Inflammatory macrophage (primary cell): Measurements from ENCODE around the gene JHY.
"Not testable (repeated sequence)": the region's sequence is repeated elsewhere in the genome, so short reads cannot be mapped to it uniquely, and the experiment has no call there.

Experiments used
- DNase-seq, 2 donors: peaks; one replicate each; pipeline ENCODE4 v3.0.0-alpha.2; 2020 to 2022
- total RNA-seq, 18 experiments: gene quantifications; one replicate each; lab custom pipeline; 2026; ENCODE audit warnings: mixed read lengths in 6 of 18, inconsistent platforms in 2 of 18; lab: John Stamatoyannopoulos, UW

Gene JHY
- 2.4 to 11.8 (median 8.0) reads per million in 18 experiments for total RNA-seq

GRCh38 chr11:122882189-122882856 lies at the start of gene JHY:
TSS of gene JHY (plus strand) at chr11:122882759. CDS start at chr11:122885850, 3,091 bp downstream.
- peak; percentile 14 to 46 for DNase-seq

- peak in 1 of 2 donors; percentile 16 for DNase-seq
Measured at GRCh38 chr11:122833846-122834464, 48.6 kb upstream of the JHY start.

DNA sequence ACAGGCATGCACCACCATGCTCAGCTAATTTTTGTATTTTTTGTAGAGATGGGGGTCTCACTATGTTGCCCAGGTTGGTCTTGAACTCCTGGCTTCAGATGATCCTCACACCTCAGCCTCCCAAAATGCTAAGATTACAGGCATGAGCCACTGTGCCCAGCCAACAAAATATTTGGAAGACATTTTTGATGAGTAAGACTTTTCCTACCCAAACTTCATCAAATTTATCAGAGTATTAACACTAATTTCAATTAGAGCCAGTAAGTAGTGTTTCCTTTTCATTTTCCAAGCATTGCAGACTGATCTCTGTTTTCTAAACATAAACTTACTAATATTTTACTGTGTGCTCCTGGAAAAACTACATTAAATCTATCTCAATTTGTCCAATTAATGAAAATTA lies 45.6 kb upstream of the JHY start:
- no peak for DNase-seq

DNA sequence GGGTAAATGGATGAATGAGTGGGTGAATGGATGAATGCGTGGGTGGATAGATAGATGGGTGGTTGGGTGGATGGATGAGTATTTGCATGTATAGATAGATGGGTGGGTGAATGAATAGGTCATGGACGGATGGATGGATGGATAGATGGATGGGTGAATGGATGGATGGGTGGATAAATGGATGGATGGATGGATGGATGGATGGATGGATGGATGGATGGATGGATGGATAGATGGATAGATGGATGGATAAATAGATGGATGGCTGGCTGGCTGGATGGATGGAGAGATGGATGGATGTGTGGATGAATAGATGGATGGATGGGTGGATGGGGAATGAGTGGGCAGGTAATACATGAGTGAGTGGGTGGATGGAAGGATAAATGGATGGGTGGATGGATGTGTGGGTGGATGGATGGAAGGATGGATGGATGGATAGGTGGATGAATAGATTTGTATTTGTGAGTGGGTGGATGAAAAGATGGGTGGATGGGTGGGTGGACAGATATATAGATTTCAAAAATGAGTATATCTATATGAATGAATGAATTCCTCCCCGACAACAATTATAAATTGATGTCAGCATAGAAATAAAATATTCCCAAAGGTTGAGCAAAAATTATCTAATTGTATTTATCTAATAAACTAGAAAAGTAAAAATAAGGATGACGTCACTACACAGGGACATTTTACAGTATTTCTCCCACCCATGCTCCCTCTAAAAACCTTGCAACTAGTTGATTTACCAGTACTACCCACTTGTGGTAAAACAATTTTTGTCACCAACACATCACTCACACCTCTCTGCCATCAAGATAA lies 44.8 kb upstream of the JHY start:
- DNase-seq = no peak

DNA sequence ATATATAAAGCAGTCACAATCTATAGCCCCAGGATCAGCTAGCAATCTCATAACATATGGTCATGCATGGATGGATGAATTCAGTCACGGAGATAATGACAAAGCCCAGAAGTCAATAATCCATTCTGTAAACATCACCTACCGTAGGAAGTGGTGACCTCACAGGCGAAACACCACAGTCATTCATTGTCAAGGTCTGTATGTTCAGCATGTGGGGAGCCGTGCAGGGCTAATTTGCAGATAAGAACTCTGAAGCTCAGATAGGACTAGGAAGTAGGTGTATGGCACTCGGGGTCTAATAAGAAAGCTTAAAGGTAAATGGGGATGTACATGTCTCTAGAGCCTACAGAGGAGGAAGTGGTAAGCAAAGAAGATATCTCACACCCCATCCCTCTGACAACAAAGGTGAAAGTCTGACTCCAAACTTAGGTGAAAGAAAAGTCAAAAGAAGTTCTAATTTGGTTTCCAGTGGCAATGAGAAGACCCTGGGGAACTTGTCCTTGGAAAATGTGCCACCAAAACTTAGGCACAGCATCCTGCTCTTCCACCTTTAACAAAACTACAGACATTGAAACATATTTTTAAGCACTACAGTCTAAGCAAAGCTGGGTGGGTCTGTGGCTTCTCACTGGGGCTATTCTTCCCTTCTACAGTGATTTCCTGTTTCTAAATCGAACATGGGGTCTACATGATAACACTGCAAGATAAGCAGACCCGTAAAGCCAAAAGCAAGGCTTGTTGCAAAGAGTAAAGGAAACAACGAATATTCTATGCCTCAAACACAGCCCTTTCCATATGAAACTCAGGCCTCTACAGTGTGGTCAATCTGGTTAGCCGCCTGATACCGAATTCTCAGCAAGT lies 39.0 kb upstream of the JHY start:
- DNase-seq = no peak

DNA sequence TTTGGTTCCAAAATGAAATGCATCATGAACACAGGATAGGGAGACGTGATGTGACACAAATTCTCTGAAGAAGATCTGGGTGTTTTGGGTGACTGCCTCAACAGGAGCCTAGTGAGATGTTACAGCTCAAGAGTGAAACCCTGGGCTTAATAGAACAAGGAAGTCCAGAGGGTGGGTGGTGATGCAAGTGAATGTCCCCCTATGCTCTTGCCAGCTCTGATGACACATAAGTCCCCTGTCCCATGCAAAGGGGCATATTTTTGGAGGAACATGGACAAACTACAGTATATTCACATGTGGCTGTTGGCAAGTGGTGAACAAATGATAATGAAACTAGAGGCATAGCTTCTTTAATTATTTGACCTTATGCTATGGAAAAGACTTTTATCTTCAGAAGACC lies 35.1 kb upstream of the JHY start:
- DNase-seq = peak; percentile 71 to 76

GRCh38 chr11:122848186-122848585 lies 34.4 kb upstream of the JHY start:
- peak in 1 of 2 donors; percentile 49 for DNase-seq

DNA sequence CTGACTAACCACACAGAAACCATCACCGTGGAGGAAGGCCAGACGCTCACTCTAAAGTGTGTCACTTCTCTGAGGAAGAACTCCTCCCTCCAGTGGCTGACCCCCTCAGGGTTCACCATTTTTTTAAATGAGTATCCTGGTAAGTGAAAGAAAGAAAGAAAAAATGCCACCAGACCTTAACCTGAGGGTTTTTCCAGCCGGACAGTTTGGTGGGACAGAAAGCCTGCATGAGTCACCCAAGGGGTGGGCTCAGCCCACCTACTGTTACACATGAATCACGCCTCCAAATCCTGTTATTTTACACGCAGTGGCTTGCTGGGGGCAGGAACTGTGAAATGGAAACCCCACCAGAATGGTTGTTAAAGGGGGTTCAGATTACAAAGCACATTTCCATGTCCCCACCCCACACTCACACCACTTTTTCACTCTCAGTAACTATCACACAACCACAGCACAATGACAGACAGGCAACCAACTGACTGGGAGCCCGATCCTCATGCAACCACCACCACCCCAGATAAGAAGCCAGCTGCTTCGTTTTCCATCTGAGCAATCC lies 32.4 kb upstream of the JHY start:
- peak; percentile 24 to 37 for DNase-seq

GRCh38 chr11:122851366-122851966 lies 31.1 kb upstream of the JHY start:
- DNase-seq = peak in 1 of 2 donors; percentile 22

GRCh38 chr11:122852074-122852795 lies 30.3 kb upstream of the JHY start:
- DNase-seq = no peak

DNA sequence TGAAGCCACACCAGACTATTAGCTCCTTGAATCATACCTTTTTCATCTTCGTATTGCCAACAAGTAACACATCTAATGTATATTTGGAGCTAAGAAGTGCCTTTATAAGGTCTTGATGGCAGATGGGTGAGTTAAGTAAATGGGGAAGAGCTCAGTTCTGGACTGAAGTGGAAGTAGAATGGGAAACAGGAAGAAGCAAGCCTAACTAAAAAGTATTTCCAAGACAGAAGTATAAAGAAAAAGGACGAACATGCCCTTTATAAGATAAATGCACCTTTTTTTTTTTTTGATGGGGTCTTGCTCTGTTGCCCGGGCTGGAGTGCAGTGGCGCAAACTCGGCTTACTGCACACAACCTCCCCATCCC lies 29.8 kb upstream of the JHY start:
- DNase-seq = peak; percentile 27 to 48

DNA sequence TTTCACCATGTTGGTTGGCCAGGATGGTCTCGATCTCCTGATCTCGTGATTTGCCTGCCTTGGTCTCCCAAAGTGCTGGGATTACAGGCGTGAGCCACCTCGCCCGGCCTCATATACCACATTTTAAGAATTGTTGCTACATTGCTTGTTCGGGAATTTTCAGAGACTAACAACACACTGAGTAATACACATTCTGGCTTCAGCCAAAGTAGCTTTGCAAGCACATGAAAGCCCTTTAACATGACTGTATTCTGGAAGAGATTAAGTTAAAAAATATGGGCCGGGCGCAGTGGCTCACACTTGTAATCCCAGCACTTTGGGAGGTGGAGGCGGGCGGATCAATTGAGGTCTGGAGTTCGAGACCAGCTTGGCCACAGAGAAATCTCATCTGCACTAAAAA lies 29.3 kb upstream of the JHY start:
- DNase-seq = no peak

DNA sequence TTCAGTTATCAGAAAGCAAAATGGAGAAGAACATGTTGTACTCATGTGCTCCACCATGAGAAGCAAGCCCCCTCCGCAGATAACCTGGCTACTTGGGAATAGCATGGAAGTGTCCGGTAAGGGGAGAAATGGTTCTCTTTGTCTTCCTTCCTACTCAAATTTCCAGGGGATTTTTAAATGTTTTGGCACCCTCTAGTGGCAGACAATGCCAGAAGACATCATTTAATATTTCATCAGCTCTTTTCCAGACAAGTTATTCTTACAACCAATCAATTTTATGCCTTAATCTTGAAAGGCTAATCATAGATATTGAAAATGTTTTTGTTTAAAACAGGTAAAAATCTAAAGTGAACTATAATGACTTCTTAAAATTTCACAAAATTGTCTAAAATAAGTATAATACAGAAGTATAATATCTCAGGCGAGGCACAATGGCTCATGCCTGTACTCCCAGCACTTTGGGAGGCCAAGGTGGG lies 28.6 kb upstream of the JHY start:
- DNase-seq = peak; percentile 80 to 85

- no peak for DNase-seq
Measured at GRCh38 chr11:122861631-122862030, 20.9 kb upstream of the JHY start.

GRCh38 chr11:122862091-122862490 lies 20.5 kb upstream of the JHY start:
- DNase-seq = no peak

GRCh38 chr11:122863154-122863553 lies 19.4 kb upstream of the JHY start:
- DNase-seq = not testable (repeated sequence)

- peak; percentile 74 to 75 for DNase-seq
Measured at GRCh38 chr11:122863704-122864326, 18.7 kb upstream of the JHY start.

DNA sequence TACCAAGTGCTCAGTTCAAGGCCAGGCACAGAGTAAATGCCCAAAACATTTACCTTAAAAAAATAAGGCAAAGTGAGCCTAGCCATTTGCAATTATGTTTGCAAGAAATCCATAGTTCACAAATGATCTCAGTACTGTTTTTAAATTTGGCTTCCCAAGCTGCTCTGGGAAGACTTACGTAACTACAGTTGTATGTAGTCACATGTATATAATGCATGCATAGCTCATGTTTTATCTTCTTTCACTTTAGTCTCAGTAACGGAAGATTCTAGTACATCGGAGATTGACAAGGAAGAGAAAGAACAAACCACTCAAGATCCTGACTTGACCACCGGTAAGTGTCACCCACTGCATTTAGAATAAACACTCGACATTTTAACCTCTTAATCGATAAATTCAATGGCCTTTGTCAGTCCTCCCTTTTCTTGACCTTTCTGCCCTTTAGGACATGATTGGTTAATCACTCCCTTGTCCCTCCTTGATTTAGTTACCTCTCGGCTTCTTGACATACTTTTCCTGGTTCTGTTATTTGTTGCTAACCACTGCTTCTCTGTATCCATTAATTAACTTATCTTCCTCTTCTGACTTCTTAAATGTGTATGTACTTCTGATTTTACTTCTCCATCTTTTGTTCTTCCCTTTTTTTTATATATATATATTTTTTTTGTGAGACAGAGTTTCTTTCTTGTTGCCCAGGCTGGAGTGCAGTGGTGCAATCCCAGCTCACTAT lies 18.0 kb upstream of the JHY start:
- DNase-seq = peak; percentile 58 to 77

GRCh38 chr11:122869622-122870021 lies 12.9 kb upstream of the JHY start:
- no peak for DNase-seq

DNA sequence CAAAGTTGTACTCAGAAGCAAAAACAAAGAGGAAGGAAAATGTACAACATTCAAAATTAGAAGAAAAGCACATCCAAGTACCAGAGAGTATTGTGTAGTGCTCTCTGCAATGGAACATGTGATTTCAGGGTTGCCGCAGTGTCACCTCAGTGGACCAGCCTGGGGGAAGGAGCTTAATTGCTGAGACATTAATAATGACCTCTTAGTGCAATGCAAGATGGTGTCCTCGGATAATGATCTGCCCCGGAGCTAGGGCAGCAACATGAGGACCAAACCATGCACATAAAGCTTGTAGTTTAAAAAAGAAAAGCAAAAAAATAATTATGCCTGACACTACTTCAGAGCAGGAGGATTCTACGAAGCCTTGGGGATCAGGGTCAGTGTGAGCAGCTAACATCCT lies 11.3 kb upstream of the JHY start:
- no peak for DNase-seq
